ENCODE data around the gene WDR33.

- TF ChIP-seq, protein P1, sequence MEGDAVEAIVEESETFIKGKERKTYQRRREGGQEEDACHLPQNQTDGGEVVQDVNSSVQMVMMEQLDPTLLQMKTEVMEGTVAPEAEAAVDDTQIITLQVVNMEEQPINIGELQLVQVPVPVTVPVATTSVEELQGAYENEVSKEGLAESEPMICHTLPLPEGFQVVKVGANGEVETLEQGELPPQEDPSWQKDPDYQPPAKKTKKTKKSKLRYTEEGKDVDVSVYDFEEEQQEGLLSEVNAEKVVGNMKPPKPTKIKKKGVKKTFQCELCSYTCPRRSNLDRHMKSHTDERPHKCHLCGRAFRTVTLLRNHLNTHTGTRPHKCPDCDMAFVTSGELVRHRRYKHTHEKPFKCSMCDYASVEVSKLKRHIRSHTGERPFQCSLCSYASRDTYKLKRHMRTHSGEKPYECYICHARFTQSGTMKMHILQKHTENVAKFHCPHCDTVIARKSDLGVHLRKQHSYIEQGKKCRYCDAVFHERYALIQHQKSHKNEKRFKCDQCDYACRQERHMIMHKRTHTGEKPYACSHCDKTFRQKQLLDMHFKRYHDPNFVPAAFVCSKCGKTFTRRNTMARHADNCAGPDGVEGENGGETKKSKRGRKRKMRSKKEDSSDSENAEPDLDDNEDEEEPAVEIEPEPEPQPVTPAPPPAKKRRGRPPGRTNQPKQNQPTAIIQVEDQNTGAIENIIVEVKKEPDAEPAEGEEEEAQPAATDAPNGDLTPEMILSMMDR (IDR thresholded peaks at IDR 0.05), result no peak
- peak in 1 of 2 donors; percentile 27 for TF ChIP-seq POLR2A (IDR thresholded peaks at IDR 0.05)
Measured at GRCh38 chr2:127733816-127734537, 77.0 kb downstream of the WDR33 start.
